Measurements from ENCODE around the gene CHST15. TPM values are rescaled to one million over a fixed set of nuclear protein-coding genes. Genes with fewer than 3 reads are reported as not detected.

CHST15 gene
- total and polyA plus RNA-seq, 2 of the 8 experiments (the other 6 are each of a cell fraction or from before 2014, with no cell fraction given): 8.8 to 9.1 TPM

GRCh38 chr10:124022066-124022465 lies 71.3 kb downstream of the CHST15 start (continued):
- TF ChIP-seq ATF2 (IDR thresholded peaks at IDR 0.05; ENCODE audit: low read length) (no peak), TCF12 (IDR thresholded peaks at IDR 0.05; ENCODE audit: low read depth, low read length) (no peak), CHD7 (IDR thresholded peaks at IDR 0.05; ENCODE audit: insufficient replicate concordance, low read length) (no peak), FOSL1 (IDR thresholded peaks at IDR 0.05; ENCODE audit: insufficient read depth, low read depth, low read length) (no peak), EP300 (IDR thresholded peaks at IDR 0.05; ENCODE audit: borderline replicate concordance in 1 of 2, low read depth in 2 of 2, low read length in 2 of 2) (no peak), SUZ12 (IDR thresholded peaks at IDR 0.05; ENCODE audit: low read length) (no peak)
